ENCODE data around the gene HOXD4. TPM values are rescaled to one million over a fixed set of nuclear protein-coding genes. Genes with fewer than 3 reads are reported as not detected.

Gene HOXD4
- total RNA-seq, 1 experiment from 2014 or later, result 0.61 TPM

DNA sequence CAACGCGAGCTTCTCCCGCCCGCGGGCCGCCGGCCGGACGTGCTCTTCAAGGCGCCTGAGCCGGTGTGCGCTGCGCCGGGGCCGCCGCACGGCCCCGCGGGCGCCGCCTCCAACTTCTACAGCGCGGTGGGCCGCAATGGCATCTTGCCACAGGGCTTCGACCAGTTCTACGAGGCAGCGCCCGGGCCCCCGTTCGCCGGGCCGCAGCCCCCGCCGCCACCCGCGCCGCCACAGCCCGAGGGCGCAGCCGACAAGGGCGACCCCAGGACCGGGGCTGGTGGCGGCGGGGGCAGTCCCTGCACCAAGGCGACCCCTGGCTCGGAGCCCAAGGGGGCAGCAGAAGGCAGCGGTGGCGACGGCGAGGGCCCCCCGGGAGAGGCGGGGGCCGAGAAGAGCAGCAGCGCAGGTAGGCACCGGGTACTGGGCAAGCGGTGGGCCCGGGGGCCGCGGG, 43.6 kb upstream of the HOXD4 start:
- no peak for TF ChIP-seq CEBPB (IDR thresholded peaks at IDR 0.05; ENCODE audit: low read depth)
- no peak for TF ChIP-seq CTCF (IDR thresholded peaks at IDR 0.05 in 2 of 3, conservative IDR thresholded peaks at IDR 0.05 in 1 of 3; ENCODE audit: borderline replicate concordance in 1 of 3, insufficient read depth in 1 of 3, low read depth in 2 of 3, low read length in 2 of 3)
- TF ChIP-seq ZFX (IDR thresholded peaks at IDR 0.05), result no peak
- TF ChIP-seq CBX3 (IDR thresholded peaks at IDR 0.05; ENCODE audit: low read depth), result no peak
- no peak for TF ChIP-seq POLR2AphosphoS5 (IDR thresholded peaks at IDR 0.05; ENCODE audit: low read depth, low read length)
- TF ChIP-seq SIN3A (IDR thresholded peaks at IDR 0.05; ENCODE audit: low read depth), result no peak
- no peak for TF ChIP-seq JUND (IDR thresholded peaks at IDR 0.05)
- peaks cover 0 to 18% of the 10 kb centered on the region in 2 experiments; a peak in 1 of 4 replicates for H3K4me1 ChIP-seq (ENCODE audit: control insufficient read depth in 1 of 2, insufficient read depth in 2 of 2, low read length in 2 of 2)
- no peak for DNase-seq (ENCODE audit: low read depth, low spot score)
- BruUV-seq (replicated peaks), result no TSS peak
- intact Hi-C loops (cut with micrococcal nuclease), result no loop called here
- no peaks in the 10 kb centered on the region for H3K9me2 ChIP-seq (ENCODE audit: insufficient read depth)
- no peak overlapping the region for H3K4me2 ChIP-seq (ENCODE audit: low read length)
- H2AFZ ChIP-seq (ENCODE audit: low read depth, low read length, poor library complexity, severe bottlenecking), result no peak overlapping the region
- no peak for ATAC-seq
- RAD21 ChIA-PET (ENCODE audit: low non-redundant PET in 1 of 2, low total read pairs in 2 of 2, uncharacterized antibody in 2 of 2, unreplicated experiment in 2 of 2), result no interaction called here
- POLR2A ChIA-PET, result no interaction called here
- H3K27ac ChIP-seq (ENCODE audit: low read depth, low read length), result no peak overlapping the region
- H4K20me1 ChIP-seq (ENCODE audit: insufficient read depth), result no peaks in the 10 kb centered on the region
- no peak overlapping the region for H3K4me3 ChIP-seq (replicated peaks in 1 of 2; ENCODE audit: low read depth in 1 of 2, low read length in 2 of 2)
- no peak overlapping the region for H3K9ac ChIP-seq (ENCODE audit: low read length)
- H3K79me2 ChIP-seq (ENCODE audit: insufficient read depth, low read length), result no peaks in the 10 kb centered on the region
- no peaks in the 10 kb centered on the region for H3K27me3 ChIP-seq (ENCODE audit: insufficient read depth, low read length)
- no peaks in the 10 kb centered on the region for H3K36me3 ChIP-seq (ENCODE audit: control insufficient read depth in 1 of 2, insufficient read depth in 2 of 2, low read length in 2 of 2)
- no peaks in the 10 kb centered on the region for H3K9me3 ChIP-seq (ENCODE audit: control insufficient read depth in 1 of 2, insufficient read depth in 1 of 2, low read depth in 1 of 2, low read length in 2 of 2)
- CTCF ChIA-PET, result no interaction called here

DNA sequence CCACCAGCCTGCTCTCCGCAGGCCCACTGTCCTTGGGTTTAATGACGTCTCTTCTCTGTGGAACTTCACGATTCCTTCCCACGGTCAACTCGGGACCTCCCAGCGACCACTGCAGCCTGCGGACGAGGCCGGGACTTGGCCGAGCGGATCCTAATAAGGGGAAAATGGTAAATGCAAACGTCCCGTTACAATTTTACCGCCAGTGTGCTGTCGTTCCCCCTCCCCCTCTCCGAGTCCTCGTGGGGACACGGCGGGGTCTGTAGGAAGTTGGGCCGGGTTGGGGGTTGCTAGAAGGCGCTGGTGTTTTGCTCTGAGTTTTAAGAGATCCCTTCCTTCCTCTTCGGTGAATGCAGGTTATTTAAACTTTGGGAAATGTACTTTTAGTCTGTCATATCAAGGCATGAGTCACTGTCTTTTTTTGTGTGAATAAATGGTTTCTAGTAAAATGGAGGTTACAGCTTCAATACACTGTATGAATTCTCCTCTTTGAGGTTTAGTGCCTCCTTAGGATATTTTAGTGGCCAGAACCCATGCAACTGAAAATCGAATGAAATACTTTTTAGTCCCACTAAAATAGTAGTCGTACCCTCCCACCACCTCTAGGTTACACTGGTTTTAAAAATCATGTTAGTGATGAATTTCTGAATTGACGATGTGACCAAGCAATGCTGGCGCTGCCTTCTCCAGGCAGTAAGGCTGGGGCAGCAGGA, 42.0 kb upstream of the HOXD4 start:
- ATAC-seq (no peak), DNase-seq (ENCODE audit: low read depth, low spot score) (no peak)
- Histone ChIP-seq H3K27me3 (ENCODE audit: insufficient read depth, low read length) (no peaks in the 10 kb centered on the region), H3K27ac (ENCODE audit: low read depth, low read length) (no peak overlapping the region), H2AFZ (ENCODE audit: low read depth, low read length, poor library complexity, severe bottlenecking) (no peak overlapping the region), H3K9me2 (ENCODE audit: insufficient read depth) (no peaks in the 10 kb centered on the region), H3K9ac (ENCODE audit: low read length) (no peak overlapping the region), H3K4me2 (ENCODE audit: low read length) (no peak overlapping the region), H3K36me3 (ENCODE audit: control insufficient read depth in 1 of 2, insufficient read depth in 2 of 2, low read length in 2 of 2) (no peaks in the 10 kb centered on the region), H3K4me1 (ENCODE audit: control insufficient read depth in 1 of 2, insufficient read depth in 2 of 2, low read length in 2 of 2) (peaks cover 0 to 18% of the 10 kb centered on the region in 2 experiments; a peak in 1 of 4 replicates), H3K79me2 (ENCODE audit: insufficient read depth, low read length) (no peaks in the 10 kb centered on the region), H3K9me3 (ENCODE audit: control insufficient read depth in 1 of 2, insufficient read depth in 1 of 2, low read depth in 1 of 2, low read length in 2 of 2) (no peaks in the 10 kb centered on the region), H4K20me1 (ENCODE audit: insufficient read depth) (no peaks in the 10 kb centered on the region), H3K4me3 (replicated peaks in 1 of 2; ENCODE audit: low read depth in 1 of 2, low read length in 2 of 2) (no peak overlapping the region)
- intact Hi-C loops (cut with micrococcal nuclease), result no loop called here
- ChIA-PET CTCF (no interaction called here), POLR2A (no interaction called here), RAD21 (ENCODE audit: low non-redundant PET in 1 of 2, low total read pairs in 2 of 2, uncharacterized antibody in 2 of 2, unreplicated experiment in 2 of 2) (no interaction called here)
- no TSS peak for BruUV-seq (replicated peaks)
- TF ChIP-seq ZNF274 (IDR thresholded peaks at IDR 0.05; ENCODE audit: low read depth, low read length) (no peak), POLR2AphosphoS5 (IDR thresholded peaks at IDR 0.05; ENCODE audit: low read depth, low read length) (no peak), CEBPB (IDR thresholded peaks at IDR 0.05; ENCODE audit: low read depth) (no peak), RAD21 (IDR thresholded peaks at IDR 0.05; ENCODE audit: low read depth) (no peak), ATF3 (IDR thresholded peaks at IDR 0.05) (no peak), CBX3 (IDR thresholded peaks at IDR 0.05; ENCODE audit: low read depth) (no peak), YY1 (IDR thresholded peaks at IDR 0.05; ENCODE audit: extremely low read depth, insufficient replicate concordance, low read depth, low read length) (no peak), POLR2A (IDR thresholded peaks at IDR 0.05; ENCODE audit: borderline replicate concordance, extremely low read depth, insufficient read depth, insufficient read length) (no peak), EZH2phosphoT487 (IDR thresholded peaks at IDR 0.05; ENCODE audit: borderline replicate concordance) (no peak), REST (IDR thresholded peaks at IDR 0.05; ENCODE audit: low read depth) (no peak), ZFX (IDR thresholded peaks at IDR 0.05) (no peak), SIN3A (IDR thresholded peaks at IDR 0.05; ENCODE audit: low read depth) (no peak), JUND (IDR thresholded peaks at IDR 0.05) (no peak)
